Endothelial cell of umbilical vein (primary cell): ENCODE results near the gene MYRIP.

Experiments
- CTCF ChIP-seq, 2 donors: IDR thresholded peaks; 1 replicate in 1 of 2; 2 replicates in 1 of 2; pipeline ENCODE4 v1.5.1; 2011; ENCODE audit warnings: low read length in 2 of 2, mild to moderate bottlenecking in 2 of 2, moderate library complexity in 2 of 2, control low read depth in 1 of 2, inconsistent platforms in 1 of 2, low read depth in 1 of 2; ENCODE audit not compliant: insufficient read depth in 1 of 2; ENCODE audit errors: extremely low read depth in 1 of 2
- EZH2 ChIP-seq: IDR thresholded peaks from 2 replicates; pipeline ENCODE4 v1.6.1; 2012; ENCODE audit warnings: borderline replicate concordance, low read depth, mild to moderate bottlenecking, moderate library complexity, low read length, inconsistent platforms; ENCODE audit not compliant: severe bottlenecking
- FOS ChIP-seq: IDR thresholded peaks from 2 replicates; pipeline ENCODE4 v1.6.1; 2011; ENCODE audit warnings: mild to moderate bottlenecking, low read length, moderate library complexity, borderline replicate concordance; ENCODE audit not compliant: insufficient read depth
- GATA2 ChIP-seq: IDR thresholded peaks from 2 replicates; pipeline ENCODE4 v1.7.0; 2011; ENCODE audit warnings: low read depth, mild to moderate bottlenecking, moderate library complexity, mixed read lengths, low read length; ENCODE audit not compliant: insufficient read length, insufficient read depth
- MYC ChIP-seq: IDR thresholded peaks from one replicate; pipeline ENCODE4 v1.6.1; 2011; ENCODE audit warnings: mild to moderate bottlenecking, low read depth, low read length
- POLR2A ChIP-seq: IDR thresholded peaks from 2 replicates; pipeline ENCODE4 v1.6.1; 2012; ENCODE audit warnings: low read depth, mild to moderate bottlenecking, control low read depth, low read length
- POLR2AphosphoS5 ChIP-seq: IDR thresholded peaks from 2 replicates; pipeline ENCODE4 v1.6.1; 2012; ENCODE audit warnings: low read depth, mild to moderate bottlenecking, control low read depth, low read length, moderate library complexity; ENCODE audit not compliant: insufficient read depth

- TF ChIP-seq POLR2A (no peak), CTCF (IDR thresholded peaks at IDR 0.05; ENCODE audit: extremely low read depth in 1 of 2, insufficient read depth in 1 of 2, low read depth in 1 of 2, low read length in 2 of 2) (no peak), POLR2AphosphoS5 (no peak), EZH2 (no peak), MYC (no peak), FOS (no peak), GATA2 (no peak)
Observed at GRCh38 chr3:39784922-39785321, 24.5 kb upstream of the MYRIP start.
